HG02973 (cell line): ENCODE results near the gene CNTNAP2.

ENCODE experiments used
- ATAC-seq: cut with Tn5 transposase; IDR thresholded peaks from one replicate; pipeline ENCODE4 v1.9.1; 2021; ENCODE audit warnings: moderate library complexity; ENCODE audit not compliant: unreplicated experiment

CNTNAP2 gene

GRCh38 chr7:148337995-148338747 lies 2221.6 kb downstream of the CNTNAP2 start:
- ATAC-seq = no peak

- no peak for ATAC-seq
Measured at GRCh38 chr7:148340438-148341280, 2224.1 kb downstream of the CNTNAP2 start.

- ATAC-seq = no peak
Measured at GRCh38 chr7:148344406-148344805, 2227.8 kb downstream of the CNTNAP2 start.

DNA sequence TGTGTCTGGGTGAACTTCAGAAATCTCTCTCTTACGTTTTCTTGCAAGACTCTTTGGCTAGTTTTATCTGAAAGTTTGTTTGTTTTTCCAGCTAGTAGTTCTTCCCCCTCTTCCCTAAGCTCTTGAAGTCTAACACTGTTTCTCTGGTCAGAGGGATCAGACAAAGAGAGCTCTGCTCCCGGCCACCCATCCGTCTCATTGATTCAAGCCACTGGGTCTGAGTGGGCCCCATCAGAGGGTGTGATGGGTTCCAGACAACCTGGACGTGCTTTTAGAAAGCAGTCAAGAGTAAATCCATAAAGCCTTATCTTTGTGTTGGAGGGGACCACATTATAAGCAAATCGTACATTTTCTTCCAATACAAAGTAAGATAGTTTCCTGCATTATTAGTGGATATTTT lies 2231.4 kb downstream of the CNTNAP2 start:
- ATAC-seq = no peak

- no peak for ATAC-seq
Measured at GRCh38 chr7:148348466-148348865, 2231.9 kb downstream of the CNTNAP2 start.

- ATAC-seq = no peak
Measured at GRCh38 chr7:148356303-148356702, 2239.7 kb downstream of the CNTNAP2 start.

DNA sequence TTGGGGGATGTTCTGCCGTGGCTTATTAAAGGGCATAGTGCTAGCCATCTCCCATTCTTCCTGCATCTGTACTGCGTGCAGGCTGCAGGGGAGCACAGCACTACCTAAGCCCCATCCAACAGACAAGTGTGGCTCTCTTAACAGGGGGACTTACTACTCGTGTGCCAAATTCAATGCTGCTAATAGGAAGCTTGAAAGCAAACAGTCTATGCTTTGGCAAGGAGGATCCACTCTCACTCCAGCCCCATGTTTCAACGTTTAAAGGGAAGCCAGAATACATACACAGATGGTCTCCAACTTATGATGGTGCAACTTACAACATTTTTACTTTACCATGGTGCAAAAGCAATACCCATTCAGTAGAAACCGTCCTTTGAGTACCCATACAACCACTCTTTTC lies 2245.9 kb downstream of the CNTNAP2 start:
- ATAC-seq = no peak

GRCh38 chr7:148367731-148368475 lies 2251.3 kb downstream of the CNTNAP2 start:
- no peak for ATAC-seq

- no peak for ATAC-seq
Measured at GRCh38 chr7:148368562-148368961, 2252.0 kb downstream of the CNTNAP2 start.

GRCh38 chr7:148371280-148371937 lies 2254.8 kb downstream of the CNTNAP2 start:
- ATAC-seq = no peak

- ATAC-seq = no peak
Measured at GRCh38 chr7:148374396-148375259, 2258.0 kb downstream of the CNTNAP2 start.

DNA sequence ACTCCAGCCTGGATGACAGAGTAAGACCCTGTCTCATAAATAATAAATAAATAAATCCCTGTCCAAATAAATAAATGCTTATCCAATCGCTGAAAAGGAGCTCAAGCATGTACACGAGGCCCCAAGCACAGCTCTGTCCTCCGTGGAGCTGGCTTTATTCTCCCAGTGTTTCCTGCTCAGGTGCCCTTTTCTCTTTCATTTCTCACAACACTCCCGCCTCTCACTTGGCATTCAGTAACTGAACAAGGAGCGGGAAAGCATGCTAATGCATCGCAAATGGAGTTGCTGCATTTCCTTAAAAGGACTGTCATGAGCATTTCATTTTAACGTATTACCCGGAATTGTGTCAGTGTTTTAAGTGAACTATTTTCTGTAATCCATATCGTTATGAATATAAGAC lies 2263.1 kb downstream of the CNTNAP2 start:
- ATAC-seq = no peak

GRCh38 chr7:148380596-148381419 lies 2264.2 kb downstream of the CNTNAP2 start:
- no peak for ATAC-seq

- no peak for ATAC-seq
Measured at GRCh38 chr7:148382596-148382995, 2266.0 kb downstream of the CNTNAP2 start.

DNA sequence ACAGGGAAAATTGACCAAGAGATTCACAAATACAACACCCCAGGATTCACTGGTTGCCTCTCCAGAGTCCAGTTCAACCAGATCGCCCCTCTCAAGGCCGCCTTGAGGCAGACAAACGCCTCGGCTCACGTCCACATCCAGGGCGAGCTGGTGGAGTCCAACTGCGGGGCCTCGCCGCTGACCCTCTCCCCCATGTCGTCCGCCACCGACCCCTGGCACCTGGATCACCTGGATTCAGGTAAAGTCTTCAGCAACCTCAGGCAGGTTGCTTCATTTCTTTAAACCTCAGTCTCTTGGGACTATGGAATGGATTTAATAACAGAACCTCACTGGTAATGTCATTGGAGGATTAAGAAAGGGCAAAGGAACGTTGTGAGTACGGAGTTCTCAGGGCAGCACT lies 2267.1 kb downstream of the CNTNAP2 start:
- no peak for ATAC-seq

DNA sequence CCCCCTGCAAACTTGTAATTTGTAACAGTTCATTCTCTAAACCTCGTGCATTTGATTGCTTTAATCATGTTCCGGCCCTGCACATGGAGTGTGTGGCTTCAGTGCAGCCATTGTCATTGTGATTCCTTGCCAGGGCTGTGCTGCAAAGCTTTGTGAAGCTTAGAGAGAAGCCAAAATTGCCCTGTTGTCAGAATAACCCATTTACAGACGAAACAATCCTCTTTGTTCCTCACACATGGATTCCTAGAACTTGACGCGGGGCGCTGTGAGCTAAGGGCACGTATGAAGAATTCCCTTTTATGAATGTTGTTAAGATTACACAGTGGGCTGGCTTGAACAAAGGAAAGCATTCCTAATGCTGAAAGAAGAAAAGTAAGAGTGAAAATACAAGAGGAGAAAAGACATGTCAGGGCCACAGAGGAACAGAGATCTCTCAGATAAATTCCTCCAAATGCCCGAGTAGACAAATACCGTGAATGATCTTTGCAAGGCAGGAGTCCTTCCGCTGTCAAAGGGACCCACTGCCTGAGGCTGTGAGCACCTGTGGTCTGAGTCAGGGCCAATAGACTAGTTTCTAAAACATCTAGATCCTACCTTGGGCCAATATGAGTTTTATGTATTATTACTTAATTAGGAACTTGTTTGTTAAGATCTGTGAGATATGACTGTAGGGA lies 2268.5 kb downstream of the CNTNAP2 start:
- no peak for ATAC-seq

DNA sequence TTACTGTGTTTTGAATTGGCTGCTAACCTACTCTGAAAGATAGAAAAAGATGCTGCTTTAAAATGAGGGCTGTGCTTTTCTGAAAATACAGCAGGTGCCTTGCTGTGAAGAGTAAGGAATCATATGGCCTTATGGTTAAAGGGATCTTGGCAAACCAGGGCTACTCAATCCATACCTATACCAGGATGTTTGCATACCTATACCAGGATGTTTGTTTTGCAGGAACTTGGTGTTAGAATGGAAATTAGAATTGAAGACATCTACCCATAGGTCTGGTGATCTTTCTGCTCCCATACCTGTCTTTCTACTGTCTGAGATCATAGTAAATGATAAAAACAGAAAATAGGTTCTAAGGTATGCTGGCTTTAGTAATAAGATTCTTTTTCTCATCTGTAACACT lies 2273.8 kb downstream of the CNTNAP2 start:
- no peak for ATAC-seq

- ATAC-seq = no peak
Measured at GRCh38 chr7:148391591-148391990, 2275.0 kb downstream of the CNTNAP2 start.

DNA sequence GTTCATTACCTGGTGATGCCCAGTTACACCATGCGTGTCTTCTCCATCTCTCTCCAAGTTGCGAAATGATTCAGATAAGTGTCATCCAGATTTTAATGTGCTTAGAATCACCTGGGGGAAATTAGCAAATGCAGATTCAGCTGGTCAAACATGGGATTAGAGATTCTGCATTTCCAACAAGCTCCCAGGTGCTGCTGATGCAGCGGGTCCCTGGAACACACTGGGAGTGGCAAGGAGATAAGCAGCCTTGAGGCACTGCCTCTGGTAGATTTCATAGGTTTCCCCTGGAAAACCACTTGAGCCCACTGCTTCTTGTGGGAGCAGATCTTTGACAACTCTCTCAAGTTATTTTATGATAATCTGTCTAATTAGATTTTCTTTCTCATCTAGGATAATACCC lies 2278.0 kb downstream of the CNTNAP2 start:
- ATAC-seq = no peak
